NCI-H2196 (cell line): ENCODE results near the gene CKB.

Experiments
- DNase-seq: peaks from one replicate; lab custom pipeline; 2025; ENCODE audit not compliant: unreplicated experiment; lab: John Stamatoyannopoulos, UW

The CKB gene

GRCh38 chr14:103539056-103539825, 16.6 kb upstream of the CKB start:
- DNase-seq = no peak

- no peak for DNase-seq
These were observed 15.8 kb upstream of the CKB start for GRCh38 chr14:103538291-103539055.

GRCh38 chr14:103537175-103537990, 14.8 kb upstream of the CKB start:
- no peak for DNase-seq

GRCh38 chr14:103536693-103537092, 14.1 kb upstream of the CKB start:
- no peak for DNase-seq

GRCh38 chr14:103535891-103536565, 13.4 kb upstream of the CKB start:
- no peak for DNase-seq

- DNase-seq = no peak
These were observed 12.7 kb upstream of the CKB start for GRCh38 chr14:103535081-103535890.

- no peak for DNase-seq
These were observed 12.0 kb upstream of the CKB start for GRCh38 chr14:103534576-103535061.

- no peak for DNase-seq
These were observed 11.5 kb upstream of the CKB start for GRCh38 chr14:103533999-103534575.

GRCh38 chr14:103533137-103533998, 10.7 kb upstream of the CKB start:
- no peak for DNase-seq

GRCh38 chr14:103532216-103533136, 9.8 kb upstream of the CKB start:
- DNase-seq = no peak

- no peak for DNase-seq
These were observed 9.0 kb upstream of the CKB start for GRCh38 chr14:103531421-103532215.

GRCh38 chr14:103530831-103531230, 8.2 kb upstream of the CKB start:
- no peak for DNase-seq

GRCh38 chr14:103530390-103530789, 7.8 kb upstream of the CKB start:
- no peak for DNase-seq

GRCh38 chr14:103529383-103530365, 7.0 kb upstream of the CKB start:
- DNase-seq = no peak

GRCh38 chr14:103528587-103529382, 6.2 kb upstream of the CKB start, which contains the start of gene TRMT61A:
TSS of gene TRMT61A (plus strand) at chr14:103529196. CDS start at chr14:103529979, 783 bp downstream.
- DNase-seq = peak; percentile 75
